Glutamatergic neuron (in vitro differentiated cells): Measurements from ENCODE around the gene GLA. TPM values are rescaled to one million over a fixed set of nuclear protein-coding genes. Genes with fewer than 3 reads are reported as not detected.
A peak's percentile ranks its signal among the peaks of the same experiment; 100 is the strongest.

ENCODE experiments used
- DNase-seq: peaks from one replicate; pipeline ENCODE4 v3.0.0; 2022
- H3K27ac Mint-ChIP-seq: one replicate; pipeline ENCODE4 v1.8.0; 2020; ENCODE audit warnings: mild to moderate bottlenecking, mixed read lengths, inconsistent platforms; ENCODE audit not compliant: unreplicated experiment
- H3K27me3 Mint-ChIP-seq: one replicate; pipeline ENCODE4 v1.8.0; 2020; ENCODE audit warnings: mild to moderate bottlenecking, moderate library complexity, mixed read lengths, inconsistent platforms; ENCODE audit not compliant: unreplicated experiment
- H3K36me3 Mint-ChIP-seq: one replicate; pipeline ENCODE4 v1.8.0; 2020; ENCODE audit warnings: mild to moderate bottlenecking, mixed read lengths, inconsistent platforms; ENCODE audit not compliant: unreplicated experiment
- H3K4me1 Mint-ChIP-seq: one replicate; pipeline ENCODE4 v1.8.0; 2020; ENCODE audit warnings: mild to moderate bottlenecking, low read depth, mixed read lengths, inconsistent platforms; ENCODE audit not compliant: unreplicated experiment
- H3K4me3 Mint-ChIP-seq: one replicate; pipeline ENCODE4 v1.8.0; 2020; ENCODE audit warnings: mild to moderate bottlenecking, mixed read lengths, inconsistent platforms; ENCODE audit not compliant: unreplicated experiment
- H3K9me3 Mint-ChIP-seq: one replicate; pipeline ENCODE4 v1.8.0; 2020; ENCODE audit warnings: mild to moderate bottlenecking, moderate library complexity, mixed read lengths, inconsistent platforms; ENCODE audit not compliant: unreplicated experiment
- total RNA-seq: library from RNA; stranded (reverse); fragmentation: NEBNext Ultra II Directional; extraction: Animal tissue kit (Norgen Biotek cat#: 25700); gene quantifications from one replicate; pipeline ENCODE4 v1.2.1, GENCODE V29; 2021; ENCODE audit not compliant: unreplicated experiment
- TF ChIP-seq, protein P1 (sequence below): fragments of 200-600 bp; sonication (generic); IDR thresholded peaks from one replicate; pipeline ENCODE4 v1.5.0; 2021; ENCODE audit not compliant: partially characterized antibody, unreplicated experiment

The GLA gene
- total RNA-seq, 1 donor from 2014 or later = 29.4 TPM

- Mint-ChIP-seq H3K36me3 (no peaks in the 10 kb centered on the region), H3K9me3 (no peaks in the 10 kb centered on the region)
- TF ChIP-seq, protein P1, sequence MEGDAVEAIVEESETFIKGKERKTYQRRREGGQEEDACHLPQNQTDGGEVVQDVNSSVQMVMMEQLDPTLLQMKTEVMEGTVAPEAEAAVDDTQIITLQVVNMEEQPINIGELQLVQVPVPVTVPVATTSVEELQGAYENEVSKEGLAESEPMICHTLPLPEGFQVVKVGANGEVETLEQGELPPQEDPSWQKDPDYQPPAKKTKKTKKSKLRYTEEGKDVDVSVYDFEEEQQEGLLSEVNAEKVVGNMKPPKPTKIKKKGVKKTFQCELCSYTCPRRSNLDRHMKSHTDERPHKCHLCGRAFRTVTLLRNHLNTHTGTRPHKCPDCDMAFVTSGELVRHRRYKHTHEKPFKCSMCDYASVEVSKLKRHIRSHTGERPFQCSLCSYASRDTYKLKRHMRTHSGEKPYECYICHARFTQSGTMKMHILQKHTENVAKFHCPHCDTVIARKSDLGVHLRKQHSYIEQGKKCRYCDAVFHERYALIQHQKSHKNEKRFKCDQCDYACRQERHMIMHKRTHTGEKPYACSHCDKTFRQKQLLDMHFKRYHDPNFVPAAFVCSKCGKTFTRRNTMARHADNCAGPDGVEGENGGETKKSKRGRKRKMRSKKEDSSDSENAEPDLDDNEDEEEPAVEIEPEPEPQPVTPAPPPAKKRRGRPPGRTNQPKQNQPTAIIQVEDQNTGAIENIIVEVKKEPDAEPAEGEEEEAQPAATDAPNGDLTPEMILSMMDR = no peak
Observed at GRCh38 chrX:101348452-101349192, 59.1 kb downstream of the GLA start, which contains the start of gene TIMM8A. TSS of gene TIMM8A (minus strand) at chrX:101348742. CDS start at chrX:101348664, 78 bp downstream.

DNA sequence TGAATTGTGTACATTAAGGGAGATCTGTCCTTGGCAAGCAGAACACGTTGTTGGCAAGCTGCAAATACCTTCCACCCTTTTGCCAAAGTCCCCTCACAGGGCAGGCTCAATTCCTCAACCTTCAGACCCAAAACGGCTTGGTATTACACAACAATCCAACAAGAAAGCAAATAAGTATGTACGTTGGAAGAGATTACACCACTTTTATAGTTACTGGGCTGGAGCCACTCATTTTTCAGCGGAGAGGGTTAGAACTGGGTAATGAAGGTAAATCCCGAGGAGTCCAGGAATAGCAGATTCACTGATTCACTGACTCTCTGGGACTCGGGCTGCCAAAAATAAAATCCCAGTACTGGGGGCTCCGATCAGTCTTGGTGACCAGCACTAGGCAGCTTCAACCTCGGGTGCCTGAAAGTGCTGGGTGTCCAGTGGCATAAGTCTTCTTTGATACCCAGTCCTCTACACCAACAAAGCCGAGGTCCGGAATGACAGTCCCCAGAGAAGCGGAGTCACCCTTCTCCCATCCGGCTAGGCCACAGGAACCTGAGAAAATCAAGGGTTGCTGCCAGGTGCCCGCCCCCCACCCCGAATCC, 59.8 kb downstream of the GLA start:
- H3K4me1 Mint-ChIP-seq = no peaks in the 10 kb centered on the region
- H3K36me3 Mint-ChIP-seq = no peaks in the 10 kb centered on the region
- no peaks in the 10 kb centered on the region for H3K27me3 Mint-ChIP-seq
- H3K4me3 Mint-ChIP-seq = peak overlapping the region; percentile 83
- DNase-seq = no peak
- TF ChIP-seq, protein P1 = no peak
- H3K9me3 Mint-ChIP-seq = no peaks in the 10 kb centered on the region
- H3K27ac Mint-ChIP-seq = peak overlapping the region; percentile 17

More at GRCh38 chrX:101348452-101349192, 59.1 kb downstream of the GLA start, which contains the start of gene TIMM8A:
- Mint-ChIP-seq H3K27me3 (no peaks in the 10 kb centered on the region), H3K4me1 (no peaks in the 10 kb centered on the region), H3K4me3 (peak within 1 kb of the TSS; percentile 83), H3K27ac (peak within 1 kb of the TSS; percentile 17)
- peak; percentile 73 for DNase-seq

Other genes with a start within 250 kb of the GLA start
- gene DRP2, start 188.1 kb downstream of the GLA start, total RNA-seq = 0.51 TPM
- 0.25 TPM for gene TAF7L, start 116.6 kb downstream of the GLA start, total RNA-seq
- gene TIMM8A, start 59.2 kb downstream of the GLA start, total RNA-seq = 13.0 TPM
- 1.1 TPM for gene BTK, start 21.7 kb downstream of the GLA start, total RNA-seq
- 147 TPM for gene RPL36A, start 16.9 kb downstream of the GLA start, total RNA-seq
- 67.7 TPM for gene HNRNPH2, start 297 bp upstream of the GLA start, total RNA-seq
- gene ARMCX4, start 77.5 kb upstream of the GLA start, total RNA-seq = 22.1 TPM
- gene ARMCX1, start 142.6 kb upstream of the GLA start, total RNA-seq = 50.5 TPM
- gene ARMCX6, start 210.1 kb upstream of the GLA start, total RNA-seq = 47.5 TPM
- 160 TPM for gene ARMCX3, start 215.2 kb upstream of the GLA start, total RNA-seq